OCI-LY3 (cell line): ENCODE data around the gene GRN.

Experiments
- CTCF ChIP-seq: fragments of 200-600, 300-600 bp; sonication (generic); IDR thresholded peaks from 2 replicates; pipeline ENCODE4 v1.5.1; 2014; ENCODE audit warnings: antibody characterized with exemption, low read length, low read depth
- EZH2phosphoT487 ChIP-seq: fragments of 200-600 bp; shearing (Covaris generic); IDR thresholded peaks from 2 replicates; pipeline ENCODE4 v1.6.1; 2018; ENCODE audit warnings: antibody characterized with exemption, mixed run types, low read depth

GRCh38 chr17:44397479-44398440, 52.7 kb downstream of the GRN start:
- no peak for TF ChIP-seq CTCF
- no peak for TF ChIP-seq EZH2phosphoT487
